Choroid plexus epithelial cell (primary cell): Measurements from ENCODE around the gene EIF4H.
A peak's percentile ranks its signal among the peaks of the same experiment; 100 is the strongest.

ENCODE experiments used
- DNase-seq: peaks from one replicate; pipeline ENCODE4 v3.0.0-alpha.2; 2010; ENCODE audit warnings: low read depth
- H3K4me3 ChIP-seq: 2 replicates; pipeline ENCODE4 v1.5.1; 2011; ENCODE audit warnings: low read depth, mild to moderate bottlenecking, control low read depth, low read length, moderate library complexity
- CTCF ChIP-seq: conservative IDR thresholded peaks from 2 replicates; pipeline ENCODE4 v1.5.1; 2011; ENCODE audit warnings: low read depth, mild to moderate bottlenecking, control low read depth, inconsistent platforms, low read length, moderate library complexity

Gene EIF4H

GRCh38 chr7:74226633-74227032 lies 52.5 kb downstream of the EIF4H start:
- DNase-seq: no peak
- TF ChIP-seq CTCF: no peak

GRCh38 chr7:74228951-74229900 lies 55.1 kb downstream of the EIF4H start:
- TF ChIP-seq CTCF: no peak
- DNase-seq: no peak
- H3K4me3 ChIP-seq: no peak overlapping the region

More at GRCh38 chr7:74226633-74227032, 52.5 kb downstream of the EIF4H start:
- H3K4me3 ChIP-seq: no peak overlapping the region

GRCh38 chr7:74230446-74231231 lies 56.5 kb downstream of the EIF4H start:
- no peak for DNase-seq
- no peak for TF ChIP-seq CTCF
- H3K4me3 ChIP-seq: no peak overlapping the region

GRCh38 chr7:74231232-74231590 lies 57.1 kb downstream of the EIF4H start:
- DNase-seq: no peak
- no peak overlapping the region for H3K4me3 ChIP-seq
- no peak for TF ChIP-seq CTCF

- H3K4me3 ChIP-seq: no peak overlapping the region
- TF ChIP-seq CTCF: no peak
- peak; percentile 51 for DNase-seq
Observed at GRCh38 chr7:74233655-74234285, 59.6 kb downstream of the EIF4H start.

GRCh38 chr7:74235518-74236268 lies 61.5 kb downstream of the EIF4H start:
- no peak for TF ChIP-seq CTCF
- no peak for DNase-seq
- H3K4me3 ChIP-seq: no peak overlapping the region
